HepG2 (cell line): ENCODE results near the gene ACAP3. TPM values are rescaled to one million over a fixed set of nuclear protein-coding genes. Genes with fewer than 3 reads are reported as not detected.

Experiments
- ATRX ChIP-seq: sonication (generic); formaldehyde crosslinking; IDR thresholded peaks from 2 replicates; pipeline ENCODE4 v1.4.0; 2020; ENCODE audit warnings: missing genetic modification reagents, borderline replicate concordance
- GABPA ChIP-seq, 2 experiments: IDR thresholded peaks; 2 replicates each; pipeline ENCODE4 v1.6.1; 2011 to 2016; ENCODE audit warnings: low read depth in 2 of 2, low read length in 1 of 2, missing biosample characterization in 1 of 2, missing genetic modification characterization in 1 of 2
- HMGA1 ChIP-seq: sonication (generic); formaldehyde crosslinking; conservative IDR thresholded peaks from 2 replicates; pipeline ENCODE4 v1.4.0; 2020; ENCODE audit warnings: missing genetic modification reagents
- IKZF4 ChIP-seq: sonication (generic); formaldehyde crosslinking; IDR thresholded peaks from 2 replicates; pipeline ENCODE4 v1.5.1; 2020; ENCODE audit warnings: borderline replicate concordance, mild to moderate bottlenecking, low read depth, missing genetic modification reagents; ENCODE audit errors: not compliant biosample characterization
- KAT8 ChIP-seq: IDR thresholded peaks from 2 replicates; pipeline ENCODE4 v1.6.1; 2016; ENCODE audit warnings: missing genetic modification reagents, missing compliant biosample characterization
- MATR3 ChIP-seq: sonication (generic); formaldehyde crosslinking; IDR thresholded peaks from 2 replicates; pipeline ENCODE4 v1.4.0; 2020; ENCODE audit warnings: missing genetic modification reagents
- MBD4 ChIP-seq: IDR thresholded peaks from 2 replicates; pipeline ENCODE4 v1.6.1; 2012; ENCODE audit warnings: low read length, inconsistent platforms, borderline replicate concordance
- MBNL3 ChIP-seq: fragments of 250-450 bp; sonication (Bioruptor Pico); conservative IDR thresholded peaks from 2 replicates; pipeline ENCODE4 v1.8.0; 2022; ENCODE audit warnings: mild to moderate bottlenecking, inconsistent platforms
- MEIS1 ChIP-seq: sonication (generic); formaldehyde crosslinking; IDR thresholded peaks from 2 replicates; pipeline ENCODE4 v1.9.0; 2021; ENCODE audit warnings: mild to moderate bottlenecking, missing genetic modification reagents, moderate library complexity, borderline replicate concordance
- NRL ChIP-seq: sonication (generic); formaldehyde crosslinking; IDR thresholded peaks from 2 replicates; pipeline ENCODE4 v1.5.0; 2020; ENCODE audit warnings: missing genetic modification reagents, mild to moderate bottlenecking, moderate library complexity, borderline replicate concordance
- RFX3 ChIP-seq: IDR thresholded peaks from 2 replicates; pipeline ENCODE4 v1.6.1; 2016; ENCODE audit warnings: missing biosample characterization, missing genetic modification reagents
- SATB2 ChIP-seq: sonication (generic); formaldehyde crosslinking; IDR thresholded peaks from 2 replicates; pipeline ENCODE4 v1.5.0; 2020; ENCODE audit warnings: missing genetic modification reagents
- SIN3B ChIP-seq: fragments of 150-350 bp; IDR thresholded peaks from 2 replicates; pipeline ENCODE4 v1.6.1; 2014; ENCODE audit warnings: low read length
- SKI ChIP-seq: fragments of 450-650 bp; IDR thresholded peaks from one replicate; pipeline ENCODE4 v1.6.1; 2018; ENCODE audit warnings: mild to moderate bottlenecking; ENCODE audit not compliant: partially characterized antibody
- TGIF2 ChIP-seq: IDR thresholded peaks from 2 replicates; pipeline ENCODE4 v1.6.1; 2016; ENCODE audit warnings: control low read depth, missing compliant biosample characterization
- ZSCAN22 ChIP-seq: sonication (generic); formaldehyde crosslinking; IDR thresholded peaks from 2 replicates; pipeline ENCODE4 v1.4.0; 2020; ENCODE audit warnings: mild to moderate bottlenecking, missing genetic modification reagents
- polyA plus RNA-seq, 8 experiments: library from polyadenylated mRNA; depleted of rRNA in 3 of 8; stranded (reverse) in 7 of 8; unstranded in 1 of 8; fragments of >200 nt; fragmentation: Illumina TruSeq in 4 of 8; extraction: Trizol in 4 of 8; gene quantifications; 2 replicates each; pipeline versions ENCODE4 v1.2.1 to v1.2.3, GENCODE V29; 2011 to 2016; ENCODE audit warnings: low read depth in 4 of 8, missing spikeins in 1 of 8, mixed read lengths in 1 of 8; ENCODE audit not compliant: insufficient read depth in 1 of 8
- total RNA-seq, 5 experiments: library from RNA; depleted of rRNA; stranded (reverse); fragments of >200 nt; fragmentation: Illumina TruSeq; extraction: Trizol; gene quantifications; 2 replicates each; pipeline ENCODE4 v1.2.3, GENCODE V29; 2016; ENCODE audit warnings: low read depth in 1 of 5
- TF ChIP-seq, protein P1 (sequence below): sonication (generic); formaldehyde crosslinking; IDR thresholded peaks from 2 replicates; pipeline ENCODE4 v1.4.0; 2020; ENCODE audit warnings: missing genetic modification reagents
- TF ChIP-seq, protein P2 (sequence below): sonication (generic); formaldehyde crosslinking; IDR thresholded peaks from 2 replicates; pipeline ENCODE4 v1.4.0; 2020; ENCODE audit warnings: mild to moderate bottlenecking, low read depth, missing genetic modification reagents

Gene ACAP3
- total and polyA plus RNA-seq, 2 of the 13 experiments (the other 11 are each of a cell fraction or from before 2014, with no cell fraction given) = 29.4 to 50.8 TPM

DNA sequence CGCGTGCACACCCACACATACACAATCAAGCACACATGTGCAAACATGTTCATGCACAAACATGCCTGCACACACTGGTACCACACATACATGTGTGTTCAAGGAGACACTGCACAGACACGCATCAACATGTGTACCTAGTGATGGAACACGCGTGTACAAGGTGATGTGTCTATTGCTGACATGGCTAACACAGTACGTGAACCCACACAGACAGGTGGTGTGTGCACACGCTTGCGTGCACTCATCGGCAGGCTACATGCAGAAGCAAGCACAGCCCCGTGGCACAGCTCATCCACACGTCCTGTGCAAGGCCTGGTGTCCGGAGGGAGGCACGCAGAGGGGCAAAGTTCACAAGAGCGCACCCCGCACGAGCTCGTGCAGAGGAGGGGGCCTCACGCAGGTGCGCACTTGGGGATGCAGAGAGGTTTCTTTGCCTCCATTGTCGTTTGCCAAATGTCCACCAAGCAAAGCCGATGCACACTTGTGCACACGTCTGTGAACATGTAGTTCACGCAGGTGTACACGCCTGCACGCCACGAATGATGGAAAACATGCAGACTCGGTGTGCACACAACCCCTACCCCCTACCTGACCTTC lies 969 bp downstream of the ACAP3 start (continued):
- no peak for TF ChIP-seq SIN3B
- no peak for TF ChIP-seq SATB2 (CRISPR knock-in tag)
- no peak for TF ChIP-seq SKI
- peak; percentile 72 for TF ChIP-seq NRL (CRISPR knock-in tag)
- TF ChIP-seq ZSCAN22 (CRISPR knock-in tag) = no peak
- no peak for TF ChIP-seq GABPA (IDR thresholded peaks at IDR 0.05; ENCODE audit: low read depth, low read length)
- TF ChIP-seq GABPA (CRISPR knock-in tag; IDR thresholded peaks at IDR 0.05; ENCODE audit: low read depth) = no peak
- TF ChIP-seq IKZF4 (CRISPR knock-in tag) = no peak
- no peak for TF ChIP-seq KAT8 (CRISPR knock-in tag)
- no peak for TF ChIP-seq TGIF2 (CRISPR knock-in tag)
- TF ChIP-seq ATRX (CRISPR knock-in tag) = no peak
- no peak for TF ChIP-seq MBNL3 (CRISPR knock-in tag)
- TF ChIP-seq, protein P1, sequence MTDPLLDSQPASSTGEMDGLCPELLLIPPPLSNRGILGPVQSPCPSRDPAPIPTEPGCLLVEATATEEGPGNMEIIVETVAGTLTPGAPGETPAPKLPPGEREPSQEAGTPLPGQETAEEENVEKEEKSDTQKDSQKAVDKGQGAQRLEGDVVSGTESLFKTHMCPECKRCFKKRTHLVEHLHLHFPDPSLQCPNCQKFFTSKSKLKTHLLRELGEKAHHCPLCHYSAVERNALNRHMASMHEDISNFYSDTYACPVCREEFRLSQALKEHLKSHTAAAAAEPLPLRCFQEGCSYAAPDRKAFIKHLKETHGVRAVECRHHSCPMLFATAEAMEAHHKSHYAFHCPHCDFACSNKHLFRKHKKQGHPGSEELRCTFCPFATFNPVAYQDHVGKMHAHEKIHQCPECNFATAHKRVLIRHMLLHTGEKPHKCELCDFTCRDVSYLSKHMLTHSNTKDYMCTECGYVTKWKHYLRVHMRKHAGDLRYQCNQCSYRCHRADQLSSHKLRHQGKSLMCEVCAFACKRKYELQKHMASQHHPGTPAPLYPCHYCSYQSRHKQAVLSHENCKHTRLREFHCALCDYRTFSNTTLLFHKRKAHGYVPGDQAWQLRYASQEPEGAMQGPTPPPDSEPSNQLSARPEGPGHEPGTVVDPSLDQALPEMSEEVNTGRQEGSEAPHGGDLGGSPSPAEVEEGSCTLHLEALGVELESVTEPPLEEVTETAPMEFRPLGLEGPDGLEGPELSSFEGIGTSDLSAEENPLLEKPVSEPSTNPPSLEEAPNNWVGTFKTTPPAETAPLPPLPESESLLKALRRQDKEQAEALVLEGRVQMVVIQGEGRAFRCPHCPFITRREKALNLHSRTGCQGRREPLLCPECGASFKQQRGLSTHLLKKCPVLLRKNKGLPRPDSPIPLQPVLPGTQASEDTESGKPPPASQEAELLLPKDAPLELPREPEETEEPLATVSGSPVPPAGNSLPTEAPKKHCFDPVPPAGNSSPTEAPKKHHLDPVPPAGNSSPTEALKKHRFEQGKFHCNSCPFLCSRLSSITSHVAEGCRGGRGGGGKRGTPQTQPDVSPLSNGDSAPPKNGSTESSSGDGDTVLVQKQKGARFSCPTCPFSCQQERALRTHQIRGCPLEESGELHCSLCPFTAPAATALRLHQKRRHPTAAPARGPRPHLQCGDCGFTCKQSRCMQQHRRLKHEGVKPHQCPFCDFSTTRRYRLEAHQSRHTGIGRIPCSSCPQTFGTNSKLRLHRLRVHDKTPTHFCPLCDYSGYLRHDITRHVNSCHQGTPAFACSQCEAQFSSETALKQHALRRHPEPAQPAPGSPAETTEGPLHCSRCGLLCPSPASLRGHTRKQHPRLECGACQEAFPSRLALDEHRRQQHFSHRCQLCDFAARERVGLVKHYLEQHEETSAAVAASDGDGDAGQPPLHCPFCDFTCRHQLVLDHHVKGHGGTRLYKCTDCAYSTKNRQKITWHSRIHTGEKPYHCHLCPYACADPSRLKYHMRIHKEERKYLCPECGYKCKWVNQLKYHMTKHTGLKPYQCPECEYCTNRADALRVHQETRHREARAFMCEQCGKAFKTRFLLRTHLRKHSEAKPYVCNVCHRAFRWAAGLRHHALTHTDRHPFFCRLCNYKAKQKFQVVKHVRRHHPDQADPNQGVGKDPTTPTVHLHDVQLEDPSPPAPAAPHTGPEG = peak; percentile 58
- no peak for TF ChIP-seq MATR3 (CRISPR knock-in tag)
- TF ChIP-seq, protein P2, sequence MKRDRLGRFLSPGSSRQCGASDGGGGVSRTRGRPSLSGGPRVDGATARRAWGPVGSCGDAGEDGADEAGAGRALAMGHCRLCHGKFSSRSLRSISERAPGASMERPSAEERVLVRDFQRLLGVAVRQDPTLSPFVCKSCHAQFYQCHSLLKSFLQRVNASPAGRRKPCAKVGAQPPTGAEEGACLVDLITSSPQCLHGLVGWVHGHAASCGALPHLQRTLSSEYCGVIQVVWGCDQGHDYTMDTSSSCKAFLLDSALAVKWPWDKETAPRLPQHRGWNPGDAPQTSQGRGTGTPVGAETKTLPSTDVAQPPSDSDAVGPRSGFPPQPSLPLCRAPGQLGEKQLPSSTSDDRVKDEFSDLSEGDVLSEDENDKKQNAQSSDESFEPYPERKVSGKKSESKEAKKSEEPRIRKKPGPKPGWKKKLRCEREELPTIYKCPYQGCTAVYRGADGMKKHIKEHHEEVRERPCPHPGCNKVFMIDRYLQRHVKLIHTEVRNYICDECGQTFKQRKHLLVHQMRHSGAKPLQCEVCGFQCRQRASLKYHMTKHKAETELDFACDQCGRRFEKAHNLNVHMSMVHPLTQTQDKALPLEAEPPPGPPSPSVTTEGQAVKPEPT (CRISPR knock-in tag) = no peak
- no peak for TF ChIP-seq MBD4
- no peak for TF ChIP-seq RFX3
- TF ChIP-seq HMGA1 (CRISPR knock-in tag) = no peak; the same call in 1 of the 2 replicates
- TF ChIP-seq MEIS1 (CRISPR knock-in tag) = no peak
